Muscle layer of duodenum (tissue), 2 donors: ENCODE measurements around the gene KIF26A.
"Not testable (repeated sequence)": the region's sequence is repeated elsewhere in the genome, so short reads cannot be mapped to it uniquely, and the experiment has no call there.

Experiments used
- H3K27ac ChIP-seq: one replicate; pipeline ENCODE4 v1.7.0; 2013; ENCODE audit warnings: mild to moderate bottlenecking, low read length
- H3K27me3 ChIP-seq: one replicate; pipeline ENCODE4 v1.7.0; 2013; ENCODE audit warnings: low read depth, mild to moderate bottlenecking, control low read depth, low read length
- H3K36me3 ChIP-seq, 2 donors: one replicate each; pipeline ENCODE4 v1.7.0; 2013; ENCODE audit warnings: low read length in 2 of 2, control low read depth in 1 of 2, mild to moderate bottlenecking in 1 of 2; ENCODE audit not compliant: insufficient read depth in 2 of 2, control insufficient read depth in 1 of 2
- H3K4me1 ChIP-seq, 2 donors: one replicate each; pipeline ENCODE4 v1.7.0; 2013; ENCODE audit warnings: low read length in 2 of 2, mild to moderate bottlenecking in 2 of 2, control low read depth in 1 of 2, moderate library complexity in 1 of 2; ENCODE audit not compliant: insufficient read depth in 2 of 2, control insufficient read depth in 1 of 2
- H3K4me3 ChIP-seq, 2 donors: one replicate each; pipeline ENCODE4 v1.7.0; 2013; ENCODE audit warnings: low read length in 2 of 2, low read depth in 1 of 2, mild to moderate bottlenecking in 1 of 2
- H3K9me3 ChIP-seq, 2 donors: one replicate each; pipeline ENCODE4 v1.7.0; 2013; ENCODE audit warnings: low read length in 2 of 2, control low read depth in 1 of 2, mild to moderate bottlenecking in 1 of 2; ENCODE audit not compliant: control insufficient read depth in 1 of 2
- donor health status: healthy.

The KIF26A gene

GRCh38 chr14:104151026-104151381 is 12.6 kb downstream of the KIF26A start:
- no peaks in the 10 kb centered on the region for H3K27me3 ChIP-seq
- no peak overlapping the region for H3K4me3 ChIP-seq
- H3K27ac ChIP-seq: no peak overlapping the region
- H3K36me3 ChIP-seq: no peaks in the 10 kb centered on the region
- H3K4me1 ChIP-seq: peaks cover 0 to 4% of the 10 kb centered on the region in 2 donors
- no peaks in the 10 kb centered on the region for H3K9me3 ChIP-seq

GRCh38 chr14:104151566-104152245 is 13.3 kb downstream of the KIF26A start:
- Histone ChIP-seq H3K4me3 (no peak overlapping the region), H3K36me3 (no peaks in the 10 kb centered on the region), H3K27me3 (no peaks in the 10 kb centered on the region), H3K9me3 (no peaks in the 10 kb centered on the region), H3K27ac (no peak overlapping the region), H3K4me1 (peaks cover 0 to 4% of the 10 kb centered on the region in 2 donors)

GRCh38 chr14:104152246-104152575 is 13.8 kb downstream of the KIF26A start:
- Histone ChIP-seq H3K27ac (no peak overlapping the region), H3K36me3 (no peaks in the 10 kb centered on the region), H3K27me3 (no peaks in the 10 kb centered on the region), H3K4me3 (no peak overlapping the region), H3K4me1 (peaks cover 0 to 4% of the 10 kb centered on the region in 2 donors), H3K9me3 (no peaks in the 10 kb centered on the region)

- H3K27me3 ChIP-seq: no peaks in the 10 kb centered on the region
- no peaks in the 10 kb centered on the region for H3K9me3 ChIP-seq
- no peaks in the 10 kb centered on the region for H3K36me3 ChIP-seq
- H3K4me3 ChIP-seq: no peak overlapping the region
- peaks cover 0 to 4% of the 10 kb centered on the region in 2 donors for H3K4me1 ChIP-seq
- no peak overlapping the region for H3K27ac ChIP-seq
These were observed 14.5 kb downstream of the KIF26A start for GRCh38 chr14:104152686-104153393.

- H3K27me3 ChIP-seq, H3K4me3 ChIP-seq, H3K4me1 ChIP-seq, H3K9me3 ChIP-seq, H3K27ac ChIP-seq, H3K36me3 ChIP-seq: not testable (repeated sequence)
These were observed 15.0 kb downstream of the KIF26A start for GRCh38 chr14:104153394-104153755.

- Histone ChIP-seq H3K27ac (no peak overlapping the region), H3K4me1 (peaks cover 0 to 4% of the 10 kb centered on the region in 2 donors), H3K36me3 (no peaks in the 10 kb centered on the region), H3K4me3 (no peak overlapping the region), H3K9me3 (no peaks in the 10 kb centered on the region), H3K27me3 (no peaks in the 10 kb centered on the region)
These were observed 15.9 kb downstream of the KIF26A start for GRCh38 chr14:104154246-104154645.

- Histone ChIP-seq H3K27ac (no peak overlapping the region), H3K4me1 (no peaks in the 10 kb centered on the region), H3K36me3 (no peaks in the 10 kb centered on the region), H3K27me3 (no peaks in the 10 kb centered on the region), H3K9me3 (no peaks in the 10 kb centered on the region), H3K4me3 (no peak overlapping the region)
These were observed 17.1 kb downstream of the KIF26A start for GRCh38 chr14:104155513-104155912.

GRCh38 chr14:104156142-104156541 is 17.8 kb downstream of the KIF26A start:
- no peak overlapping the region for H3K4me3 ChIP-seq
- no peak overlapping the region for H3K27ac ChIP-seq
- no peaks in the 10 kb centered on the region for H3K27me3 ChIP-seq

GRCh38 chr14:104157016-104157928 is 18.9 kb downstream of the KIF26A start:
- no peak overlapping the region for H3K27ac ChIP-seq
- no peaks in the 10 kb centered on the region for H3K27me3 ChIP-seq
- H3K4me1 ChIP-seq: no peaks in the 10 kb centered on the region
- no peaks in the 10 kb centered on the region for H3K36me3 ChIP-seq
- H3K9me3 ChIP-seq: no peaks in the 10 kb centered on the region
- no peak overlapping the region for H3K4me3 ChIP-seq

More at GRCh38 chr14:104156142-104156541, 17.8 kb downstream of the KIF26A start:
- Histone ChIP-seq H3K4me1 (no peaks in the 10 kb centered on the region), H3K36me3 (no peaks in the 10 kb centered on the region), H3K9me3 (no peaks in the 10 kb centered on the region)

GRCh38 chr14:104158827-104159798 is 20.7 kb downstream of the KIF26A start:
- Histone ChIP-seq H3K4me1 (no peaks in the 10 kb centered on the region), H3K36me3 (no peaks in the 10 kb centered on the region), H3K27me3 (no peaks in the 10 kb centered on the region), H3K27ac (no peak overlapping the region), H3K4me3 (no peak overlapping the region), H3K9me3 (no peaks in the 10 kb centered on the region)
